Hepatocyte (in vitro differentiated cells): ENCODE measurements around the gene LUZP2. TPM values are rescaled to one million over a fixed set of nuclear protein-coding genes. Genes with fewer than 3 reads are reported as not detected.
A peak's percentile ranks its signal among the peaks of the same experiment; 100 is the strongest.

Source experiments
- DNase-seq: peaks from one replicate; pipeline ENCODE4 v3.0.0-alpha.2; 2016; ENCODE audit warnings: low spot score
- H2AFZ ChIP-seq: fragments of 200-600 bp; sonication (generic); 2 replicates; pipeline ENCODE4 v1.6.0; 2016; ENCODE audit warnings: antibody characterized with exemption, mild to moderate bottlenecking
- H3K27ac ChIP-seq: fragments of 200-600 bp; sonication (generic); 2 replicates; pipeline ENCODE4 v1.5.1; 2016; ENCODE audit warnings: mild to moderate bottlenecking
- H3K27me3 ChIP-seq: fragments of 200-600 bp; sonication (generic); 2 replicates; pipeline ENCODE4 v1.6.1; 2016
- H3K36me3 ChIP-seq: fragments of 200-600 bp; sonication (generic); replicated peaks from 2 replicates; pipeline ENCODE4 v1.5.1; 2016; ENCODE audit warnings: low read depth; ENCODE audit not compliant: insufficient read depth
- H3K4me1 ChIP-seq: fragments of 200-600 bp; sonication (generic); 2 replicates; pipeline ENCODE4 v1.5.1; 2016; ENCODE audit warnings: mild to moderate bottlenecking, moderate library complexity; ENCODE audit not compliant: insufficient read depth
- H3K4me2 ChIP-seq: fragments of 200-600 bp; sonication (generic); 2 replicates; pipeline ENCODE4 v1.6.0; 2016
- H3K4me3 ChIP-seq: fragments of 200-600 bp; sonication (generic); 2 replicates; pipeline ENCODE4 v1.5.1; 2016; ENCODE audit warnings: mild to moderate bottlenecking
- H3K79me2 ChIP-seq: fragments of 200-600 bp; sonication (generic); 2 replicates; pipeline ENCODE4 v1.6.0; 2017; ENCODE audit warnings: mild to moderate bottlenecking
- H3K9me2 ChIP-seq: fragments of 200-600 bp; sonication (generic); replicated peaks from 2 replicates; pipeline ENCODE4 v1.6.0; 2017; ENCODE audit warnings: mild to moderate bottlenecking; ENCODE audit not compliant: insufficient read depth
- H3K9me3 ChIP-seq: fragments of 200-600 bp; sonication (generic); 2 replicates; pipeline ENCODE4 v1.5.1; 2016; ENCODE audit warnings: low read depth, mild to moderate bottlenecking
- H4K20me1 ChIP-seq: fragments of 200-600 bp; sonication (generic); 2 replicates; pipeline ENCODE4 v1.6.0; 2016; ENCODE audit warnings: mild to moderate bottlenecking; ENCODE audit not compliant: insufficient read depth, poor library complexity, severe bottlenecking
- CTCF ChIP-seq: fragments of 200-600 bp; sonication (generic); IDR thresholded peaks from 2 replicates; pipeline ENCODE4 v1.5.1; 2016; ENCODE audit warnings: antibody characterized with exemption, mild to moderate bottlenecking; ENCODE audit not compliant: poor library complexity
- EZH2 ChIP-seq: fragments of 200-600 bp; sonication (generic); IDR thresholded peaks from 2 replicates; pipeline ENCODE4 v1.6.1; 2016; ENCODE audit warnings: antibody characterized with exemption, mild to moderate bottlenecking, borderline replicate concordance
- EZH2phosphoT487 ChIP-seq: fragments of 200-600 bp; sonication (generic); IDR thresholded peaks from one replicate; pipeline ENCODE4 v1.6.1; 2018; ENCODE audit warnings: antibody characterized with exemption, mild to moderate bottlenecking, low read depth, moderate library complexity; ENCODE audit not compliant: unreplicated experiment, severe bottlenecking
- WGBS: methylation state at CpG from one replicate; pipeline ENCODE4 v1.1.6; 2016; ENCODE audit warnings: low lambda C conversion rate; ENCODE audit errors: missing lambda C conversion rate; 5-methylcytosine and 5-hydroxymethylcytosine counted together
- polyA plus RNA-seq: library from polyadenylated mRNA; unstranded; fragments of >200 nt; fragmentation: Nextera tagmentation; extraction: Ambion mirVana; gene quantifications from 2 replicates; pipeline ENCODE4 v1.2.1, GENCODE V29; 2016
- total RNA-seq: library from RNA; depleted of rRNA; stranded (reverse); fragments of >200 nt; gene quantifications from 2 replicates; pipeline ENCODE4 v1.2.3, GENCODE V29; 2014

Gene LUZP2
- total and polyA plus RNA-seq, 2 experiments from 2014 or later: 2.2 to 7.9 TPM

- TF ChIP-seq EZH2phosphoT487 (no peak), EZH2 (no peak), CTCF (no peak)
- Histone ChIP-seq H3K9me3 (no peaks in the 10 kb centered on the region), H3K79me2 (no peaks in the 10 kb centered on the region), H3K9me2 (no peaks in the 10 kb centered on the region), H3K27me3 (no peaks in the 10 kb centered on the region), H3K4me1 (no peaks in the 10 kb centered on the region), H3K36me3 (no peaks in the 10 kb centered on the region), H3K27ac (peak overlapping the region; percentile 45), H3K4me2 (no peak overlapping the region), H3K4me3 (no peak overlapping the region), H4K20me1 (no peaks in the 10 kb centered on the region), H2AFZ (no peak overlapping the region)
- peak; percentile 7 for DNase-seq
- 75% methylated on average over 5 of the region's 5 CpGs for WGBS
Observed at GRCh38 chr11:24635588-24636290, 138.9 kb downstream of the LUZP2 start.

- Histone ChIP-seq H3K27me3 (no peaks in the 10 kb centered on the region), H4K20me1 (no peaks in the 10 kb centered on the region), H2AFZ (no peak overlapping the region), H3K36me3 (no peaks in the 10 kb centered on the region), H3K27ac (peak overlapping the region; percentile 45), H3K4me3 (no peak overlapping the region), H3K4me2 (no peak overlapping the region), H3K79me2 (no peaks in the 10 kb centered on the region), H3K9me3 (no peaks in the 10 kb centered on the region), H3K4me1 (no peaks in the 10 kb centered on the region), H3K9me2 (no peaks in the 10 kb centered on the region)
- no peak for DNase-seq
- TF ChIP-seq EZH2 (no peak), CTCF (no peak), EZH2phosphoT487 (no peak)
- WGBS: 91% methylated on average over 1 of the region's 1 CpG
Observed at GRCh38 chr11:24636291-24636629, 139.4 kb downstream of the LUZP2 start.

- no peaks in the 10 kb centered on the region for H3K36me3 ChIP-seq
- WGBS: 83% methylated on average over 6 of the region's 6 CpGs
- H3K9me2 ChIP-seq: no peaks in the 10 kb centered on the region
- no peak overlapping the region for H3K27ac ChIP-seq
- H2AFZ ChIP-seq: no peak overlapping the region
- no peaks in the 10 kb centered on the region for H3K4me1 ChIP-seq
- no peaks in the 10 kb centered on the region for H3K27me3 ChIP-seq
- no peak overlapping the region for H3K4me3 ChIP-seq
- H3K79me2 ChIP-seq: no peaks in the 10 kb centered on the region
- DNase-seq: no peak
- H4K20me1 ChIP-seq: no peaks in the 10 kb centered on the region
- no peaks in the 10 kb centered on the region for H3K9me3 ChIP-seq
- H3K4me2 ChIP-seq: no peak overlapping the region
- TF ChIP-seq CTCF (no peak), EZH2phosphoT487 (no peak), EZH2 (no peak)
Observed at GRCh38 chr11:24637520-24637919, 140.7 kb downstream of the LUZP2 start.
